Activated CD8-positive, alpha-beta memory T cell treated with anti-CD3 and anti-CD28 coated beads for 24 hours (primary cell): Measurements from ENCODE around the gene IGFL1.
"Not testable (repeated sequence)": the region's sequence is repeated elsewhere in the genome, so short reads cannot be mapped to it uniquely, and the experiment has no call there.

Source experiments
- DNase-seq: peaks from one replicate; pipeline ENCODE4 v3.0.0-alpha.2; 2020

Gene IGFL1

GRCh38 chr19:46226438-46226973 lies 3.0 kb upstream of the IGFL1 start:
- DNase-seq = no peak

- DNase-seq = no peak
Observed at GRCh38 chr19:46232029-46232428, 2.5 kb downstream of the IGFL1 start.

GRCh38 chr19:46232468-46232867 lies 2.9 kb downstream of the IGFL1 start:
- no peak for DNase-seq

- no peak for DNase-seq
Observed at GRCh38 chr19:46232938-46233621, 3.5 kb downstream of the IGFL1 start.

GRCh38 chr19:46233871-46234270 lies 4.3 kb downstream of the IGFL1 start:
- DNase-seq = not testable (repeated sequence)

GRCh38 chr19:46238141-46238540 lies 8.6 kb downstream of the IGFL1 start:
- DNase-seq = not testable (repeated sequence)

- no peak for DNase-seq
Observed at GRCh38 chr19:46239193-46240024, 9.9 kb downstream of the IGFL1 start.

GRCh38 chr19:46240693-46241092 lies 11.2 kb downstream of the IGFL1 start:
- no peak for DNase-seq

GRCh38 chr19:46241626-46242025 lies 12.1 kb downstream of the IGFL1 start:
- no peak for DNase-seq

GRCh38 chr19:46243081-46243654 lies 13.6 kb downstream of the IGFL1 start:
- not testable (repeated sequence) for DNase-seq

- no peak for DNase-seq
Observed at GRCh38 chr19:46250076-46250735, 20.7 kb downstream of the IGFL1 start.

- no peak for DNase-seq
Observed at GRCh38 chr19:46251416-46251815, 21.9 kb downstream of the IGFL1 start.

GRCh38 chr19:46254776-46255175 lies 25.2 kb downstream of the IGFL1 start:
- DNase-seq = no peak

- no peak for DNase-seq
Observed at GRCh38 chr19:46256855-46257254, 27.3 kb downstream of the IGFL1 start.

GRCh38 chr19:46261501-46261900 lies 32.0 kb downstream of the IGFL1 start:
- DNase-seq = not testable (repeated sequence)

- DNase-seq = peak; percentile 69
Observed at GRCh38 chr19:46262684-46263296, 33.2 kb downstream of the IGFL1 start.

GRCh38 chr19:46264801-46265200 lies 35.3 kb downstream of the IGFL1 start:
- peak; percentile 58 for DNase-seq

GRCh38 chr19:46265217-46265828 lies 35.8 kb downstream of the IGFL1 start:
- peak; percentile 81 for DNase-seq

GRCh38 chr19:46269101-46269500 lies 39.6 kb downstream of the IGFL1 start:
- no peak for DNase-seq

GRCh38 chr19:46270521-46271256 lies 41.1 kb downstream of the IGFL1 start:
- no peak for DNase-seq

GRCh38 chr19:46271481-46272197 lies 42.1 kb downstream of the IGFL1 start:
- no peak for DNase-seq
